DMS79 treated with DMSO at 0.1 percent for 48 hours (cell line): ENCODE data around the gene HSPB2.

Experiments used
- DNase-seq: peaks from one replicate; lab custom pipeline; 2025; lab: John Stamatoyannopoulos, UW

HSPB2 gene

GRCh38 chr11:111939836-111940604 lies 27.5 kb downstream of the HSPB2 start:
- no peak for DNase-seq

- no peak for DNase-seq
Observed at GRCh38 chr11:111941963-111942362, 29.4 kb downstream of the HSPB2 start.

GRCh38 chr11:111942829-111943228 lies 30.3 kb downstream of the HSPB2 start:
- no peak for DNase-seq

GRCh38 chr11:111944139-111944538 lies 31.6 kb downstream of the HSPB2 start:
- DNase-seq, result no peak

GRCh38 chr11:111944651-111945051 lies 32.1 kb downstream of the HSPB2 start:
- DNase-seq, result no peak

GRCh38 chr11:111945198-111945597 lies 32.7 kb downstream of the HSPB2 start:
- no peak for DNase-seq

GRCh38 chr11:111946499-111946898 lies 34.0 kb downstream of the HSPB2 start:
- no peak for DNase-seq

- no peak for DNase-seq
Observed at GRCh38 chr11:111947143-111947542, 34.6 kb downstream of the HSPB2 start.

GRCh38 chr11:111949519-111950426 lies 37.2 kb downstream of the HSPB2 start:
- DNase-seq, result no peak

- no peak for DNase-seq
Observed at GRCh38 chr11:111951565-111951964, 39.0 kb downstream of the HSPB2 start.

- DNase-seq, result no peak
Observed at GRCh38 chr11:111954154-111954553, 41.6 kb downstream of the HSPB2 start.

GRCh38 chr11:111957663-111958444 lies 45.3 kb downstream of the HSPB2 start:
- DNase-seq, result no peak

GRCh38 chr11:111960916-111961315 lies 48.4 kb downstream of the HSPB2 start:
- no peak for DNase-seq

GRCh38 chr11:111961389-111962300 lies 49.1 kb downstream of the HSPB2 start:
- no peak for DNase-seq
